DOHH2 (cell line): Measurements from ENCODE around the gene SLC6A12.

Source experiments
- H3F3A ChIP-seq: fragments of 200-600 bp; sonication (generic), shearing (Covaris generic); 2 replicates; pipeline ENCODE4 v1.6.0; 2016; ENCODE audit warnings: antibody characterized with exemption, mild to moderate bottlenecking; ENCODE audit not compliant: control insufficient read depth, insufficient read depth
- H3K27ac ChIP-seq: fragments of 200-600 bp; sonication (generic); 2 replicates; pipeline ENCODE4 v1.5.1; 2014; ENCODE audit warnings: low read depth, mild to moderate bottlenecking, low read length, moderate library complexity
- H3K27me3 ChIP-seq: fragments of 200-600 bp; sonication (generic); 2 replicates; pipeline ENCODE4 v1.6.1; 2014; ENCODE audit warnings: mild to moderate bottlenecking, low read length, mixed read lengths; ENCODE audit not compliant: control insufficient read depth
- H3K36me3 ChIP-seq: fragments of 200-600 bp; sonication (generic); 2 replicates; pipeline ENCODE4 v1.6.1; 2014; ENCODE audit warnings: mild to moderate bottlenecking, low read length, moderate library complexity, mixed read lengths; ENCODE audit not compliant: control insufficient read depth
- H3K4me1 ChIP-seq: fragments of 200-600 bp; sonication (generic); 2 replicates; pipeline ENCODE4 v1.6.1; 2014; ENCODE audit warnings: mild to moderate bottlenecking, low read length, mixed read lengths; ENCODE audit not compliant: control insufficient read depth
- H3K4me2 ChIP-seq: fragments of 200-600 bp; sonication (generic); 2 replicates; pipeline ENCODE4 v1.6.0; 2014; ENCODE audit warnings: mild to moderate bottlenecking, low read length, moderate library complexity
- H3K4me3 ChIP-seq: fragments of 200-600 bp; sonication (generic); 2 replicates; pipeline ENCODE4 v1.5.1; 2014; ENCODE audit warnings: mild to moderate bottlenecking, low read length, mixed read lengths
- H3K79me2 ChIP-seq: fragments of 200-600 bp; sonication (generic); 2 replicates; pipeline ENCODE4 v1.6.1; 2014; ENCODE audit warnings: mild to moderate bottlenecking, low read length, mixed read lengths; ENCODE audit not compliant: control insufficient read depth
- H3K9me2 ChIP-seq: fragments of 200-600 bp; sonication (generic); replicated peaks from 2 replicates; pipeline ENCODE4 v1.6.1; 2014; ENCODE audit warnings: mild to moderate bottlenecking, low read length, mixed read lengths; ENCODE audit not compliant: control insufficient read depth
- H3K9me3 ChIP-seq: fragments of 200-600 bp; sonication (generic); 2 replicates; pipeline ENCODE4 v1.6.1; 2014; ENCODE audit warnings: antibody characterized with exemption, low read length, mixed read lengths; ENCODE audit not compliant: control insufficient read depth, insufficient read depth
- H4K20me1 ChIP-seq: fragments of 200-600 bp; sonication (generic); 2 replicates; pipeline ENCODE4 v1.6.0; 2014; ENCODE audit warnings: low read depth, mild to moderate bottlenecking, antibody characterized with exemption, low read length, moderate library complexity; ENCODE audit not compliant: control insufficient read depth, insufficient read depth
- CTCF ChIP-seq: fragments of 200-600 bp; sonication (generic); IDR thresholded peaks from one replicate; pipeline ENCODE4 v1.5.1; 2014; ENCODE audit warnings: antibody characterized with exemption, mild to moderate bottlenecking, low read depth, low read length; ENCODE audit not compliant: poor library complexity, severe bottlenecking
- EZH2phosphoT487 ChIP-seq: fragments of 200-600 bp; sonication (generic); IDR thresholded peaks from 2 replicates; pipeline ENCODE4 v1.6.1; 2017; ENCODE audit warnings: borderline replicate concordance, mild to moderate bottlenecking, antibody characterized with exemption, low read length, moderate library complexity, mixed read lengths

SLC6A12 gene

GRCh38 chr12:227923-228845, 14.2 kb upstream of the SLC6A12 start:
- Histone ChIP-seq H3K9me3 (no peaks in the 10 kb centered on the region), H3K27me3 (0 out of 2 replicates have a peak, but pooled peaks cover 5% of the 10 kb centered on the region)
- TF ChIP-seq EZH2phosphoT487, result no peak

GRCh38 chr12:227286-227915, 13.4 kb upstream of the SLC6A12 start:
- Histone ChIP-seq H3F3A (no peaks in the 10 kb centered on the region), H3K9me3 (no peaks in the 10 kb centered on the region), H3K27ac (no peak overlapping the region), H3K4me2 (no peak overlapping the region), H3K4me1 (no peaks in the 10 kb centered on the region), H3K79me2 (no peaks in the 10 kb centered on the region), H3K9me2 (no peaks in the 10 kb centered on the region), H3K27me3 (0 out of 2 replicates have a peak, but pooled peaks cover 5% of the 10 kb centered on the region), H3K36me3 (no peaks in the 10 kb centered on the region), H3K4me3 (no peak overlapping the region), H4K20me1 (no peaks in the 10 kb centered on the region; the same call in 1 of the 2 replicates)
- TF ChIP-seq CTCF, result no peak
- TF ChIP-seq EZH2phosphoT487, result no peak

More at GRCh38 chr12:227923-228845, 14.2 kb upstream of the SLC6A12 start:
- H3K9me2 ChIP-seq, result no peaks in the 10 kb centered on the region
- no peaks in the 10 kb centered on the region for H3F3A ChIP-seq
- H3K79me2 ChIP-seq, result no peaks in the 10 kb centered on the region
- H3K4me3 ChIP-seq, result no peak overlapping the region
- no peaks in the 10 kb centered on the region for H3K36me3 ChIP-seq
- H3K4me2 ChIP-seq, result no peak overlapping the region
- no peaks in the 10 kb centered on the region for H4K20me1 ChIP-seq
- H3K27ac ChIP-seq, result no peak overlapping the region
- H3K4me1 ChIP-seq, result no peaks in the 10 kb centered on the region

GRCh38 chr12:226401-226800, 12.4 kb upstream of the SLC6A12 start:
- Histone ChIP-seq H3F3A (no peaks in the 10 kb centered on the region), H3K27ac (no peak overlapping the region), H3K9me3 (no peaks in the 10 kb centered on the region), H3K27me3 (0 out of 2 replicates have a peak, but pooled peaks cover 5% of the 10 kb centered on the region), H3K79me2 (no peaks in the 10 kb centered on the region), H3K4me2 (no peak overlapping the region), H3K4me3 (no peak overlapping the region), H3K36me3 (no peaks in the 10 kb centered on the region), H3K9me2 (no peaks in the 10 kb centered on the region), H4K20me1 (no peaks in the 10 kb centered on the region; the same call in 1 of the 2 replicates), H3K4me1 (no peaks in the 10 kb centered on the region)
- no peak for TF ChIP-seq EZH2phosphoT487
- TF ChIP-seq CTCF, result no peak
